SKM-1 treated with dmso at 0.1 percent for 144 hours (cell line): ENCODE results near the gene GJE1.

Experiments
- DNase-seq: peaks from one replicate; lab custom pipeline; 2025; ENCODE audit not compliant: unreplicated experiment; lab: John Stamatoyannopoulos, UW

GJE1 gene

DNA sequence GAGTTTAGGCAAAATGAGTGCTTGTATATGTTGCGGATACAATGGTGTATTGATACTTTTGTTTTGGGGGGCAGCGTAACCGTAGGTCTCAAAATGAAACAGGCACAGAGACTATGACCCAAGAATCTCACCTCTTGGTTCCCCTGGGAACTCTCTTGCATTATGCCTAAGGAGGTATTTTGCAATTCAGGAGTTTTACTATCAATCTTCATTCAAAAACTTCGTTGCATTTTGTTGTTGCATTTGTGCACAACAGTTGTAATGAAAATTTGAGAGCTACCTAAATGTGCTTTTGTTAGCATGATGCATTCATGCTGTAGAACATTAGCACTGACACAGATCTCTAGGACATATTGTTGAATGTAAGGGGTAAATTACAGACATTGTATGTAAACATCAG lies 32.5 kb downstream of the GJE1 start:
- no peak for DNase-seq

DNA sequence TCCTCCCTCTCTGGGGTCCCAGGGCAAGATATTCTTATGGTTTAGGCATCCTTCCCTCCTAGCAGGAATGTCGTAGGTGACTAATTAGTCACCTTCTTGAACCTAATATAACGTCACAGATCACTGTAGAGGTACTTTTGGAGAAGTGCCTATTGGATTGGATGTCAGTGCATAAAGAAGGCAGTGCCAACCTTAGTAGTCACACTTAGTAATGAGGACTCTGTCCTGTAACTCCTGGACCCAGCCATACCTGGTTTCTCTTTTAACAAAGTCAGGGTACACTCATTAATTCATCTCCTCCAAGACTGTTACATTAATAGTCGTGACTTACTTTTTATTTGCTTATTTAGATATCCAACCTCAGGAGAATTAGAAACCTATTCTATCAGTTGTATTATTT lies 34.3 kb downstream of the GJE1 start:
- DNase-seq: no peak

DNA sequence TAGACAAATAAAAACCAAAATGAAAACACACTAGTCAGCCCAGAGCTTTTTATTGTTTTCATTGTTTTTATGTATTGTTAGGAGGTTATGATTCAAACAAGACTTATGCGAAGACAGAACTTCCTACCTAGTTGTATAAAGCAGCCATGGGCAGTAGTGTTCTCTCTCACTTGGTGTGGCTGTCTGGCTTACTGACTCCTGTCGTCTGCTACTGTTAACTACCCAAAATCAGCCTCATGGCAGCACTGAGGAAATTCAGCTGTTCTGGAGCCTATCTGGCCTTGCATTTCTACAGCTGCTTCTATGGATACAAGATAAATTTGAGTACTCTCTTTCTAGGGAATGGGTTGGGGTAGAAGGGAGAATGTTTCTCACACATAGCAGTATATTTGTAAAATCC lies 34.8 kb downstream of the GJE1 start:
- DNase-seq: no peak

DNA sequence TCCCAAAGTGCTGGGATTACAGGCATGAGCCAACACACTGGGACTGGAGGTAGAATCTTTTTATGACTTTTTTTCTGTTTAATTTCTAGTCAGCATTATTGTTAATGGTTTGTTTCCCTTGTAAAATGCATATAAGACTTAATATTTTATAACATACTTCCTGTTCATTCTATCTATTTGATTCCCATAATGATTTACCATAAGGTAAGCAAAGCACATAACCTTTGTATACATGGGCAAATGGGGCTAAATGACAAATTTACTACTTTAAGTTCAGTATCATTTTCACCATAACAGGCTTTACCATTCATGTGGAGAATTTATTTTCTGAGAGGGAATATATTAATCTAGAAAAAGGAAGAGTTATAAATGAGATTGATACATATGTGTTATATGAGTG lies 38.6 kb downstream of the GJE1 start:
- no peak for DNase-seq

DNA sequence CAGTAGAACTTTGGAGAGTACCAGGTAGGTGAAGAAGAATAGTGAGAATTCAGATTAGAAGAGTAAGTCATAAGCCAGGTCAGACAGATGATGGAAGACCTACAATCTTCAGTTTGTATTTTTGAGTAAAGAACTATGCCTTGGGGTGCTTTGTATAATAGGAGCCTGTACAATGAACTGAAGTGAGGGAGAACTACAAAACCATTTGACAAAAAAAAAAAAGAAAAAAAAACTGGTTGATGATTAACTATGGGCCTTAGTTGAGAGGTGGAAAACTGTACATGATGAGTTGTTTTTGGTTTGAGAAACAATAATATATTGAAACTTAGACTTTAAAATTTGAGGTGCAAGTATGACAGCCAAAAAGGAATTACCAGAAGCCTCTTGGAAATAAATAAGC lies 40.0 kb downstream of the GJE1 start:
- DNase-seq: no peak

DNA sequence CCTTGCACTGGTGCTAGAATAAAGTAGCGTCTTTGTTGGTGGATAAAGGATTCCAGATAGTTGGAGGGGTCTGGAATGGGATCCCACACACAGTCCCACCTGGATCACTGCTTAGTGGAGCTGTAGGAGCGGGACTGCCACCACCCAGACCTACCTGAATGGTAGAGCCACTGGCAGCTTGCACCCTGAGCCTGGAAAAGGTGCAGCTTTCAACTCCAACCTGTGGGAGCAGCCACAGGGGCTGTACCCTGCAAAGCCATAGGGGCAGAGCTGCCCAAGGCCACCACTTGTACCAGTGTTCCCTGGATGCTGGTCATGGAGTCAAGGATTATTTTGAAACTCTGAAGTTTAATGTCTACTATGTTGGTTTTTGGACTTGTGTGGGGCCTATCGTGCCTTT lies 41.3 kb downstream of the GJE1 start:
- DNase-seq: no peak

DNA sequence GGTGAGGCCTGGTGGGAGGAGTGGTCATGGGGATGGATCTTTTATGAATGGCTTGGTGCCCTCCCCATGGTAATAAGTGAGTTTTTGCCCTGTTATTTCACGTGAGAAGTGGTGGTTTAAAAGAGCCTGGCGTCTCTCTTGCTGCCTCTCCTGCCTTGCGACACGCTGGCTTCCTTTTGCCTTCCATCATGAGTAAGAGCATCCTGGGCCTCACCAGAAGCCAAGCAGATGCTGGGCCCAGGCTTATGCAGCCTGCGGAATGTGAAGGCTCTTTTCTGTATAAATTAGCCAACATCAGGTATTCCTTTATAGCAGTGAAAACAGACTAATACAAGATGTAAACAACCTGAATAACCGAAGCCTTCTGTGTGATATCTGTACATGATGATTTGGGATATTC lies 42.0 kb downstream of the GJE1 start:
- no peak for DNase-seq

DNA sequence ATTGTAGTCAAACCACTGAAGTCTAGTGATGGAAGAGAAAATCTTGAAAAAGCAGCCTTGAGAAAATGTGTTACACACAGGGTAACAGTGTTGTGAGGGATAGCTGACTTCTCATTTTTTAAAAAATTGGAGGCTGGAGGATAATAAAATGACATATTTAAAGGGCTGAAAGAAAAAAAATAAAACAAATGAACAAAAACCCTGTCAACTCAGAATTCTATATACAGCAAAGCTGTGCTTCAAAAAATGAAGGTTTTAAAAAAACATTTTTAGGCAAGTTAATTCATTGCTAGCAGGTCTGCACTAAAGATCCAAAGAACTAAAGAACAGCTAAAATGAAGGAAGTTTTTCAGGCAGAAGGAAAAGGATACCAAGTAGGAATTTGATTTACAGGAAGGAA lies 45.4 kb downstream of the GJE1 start:
- no peak for DNase-seq

DNA sequence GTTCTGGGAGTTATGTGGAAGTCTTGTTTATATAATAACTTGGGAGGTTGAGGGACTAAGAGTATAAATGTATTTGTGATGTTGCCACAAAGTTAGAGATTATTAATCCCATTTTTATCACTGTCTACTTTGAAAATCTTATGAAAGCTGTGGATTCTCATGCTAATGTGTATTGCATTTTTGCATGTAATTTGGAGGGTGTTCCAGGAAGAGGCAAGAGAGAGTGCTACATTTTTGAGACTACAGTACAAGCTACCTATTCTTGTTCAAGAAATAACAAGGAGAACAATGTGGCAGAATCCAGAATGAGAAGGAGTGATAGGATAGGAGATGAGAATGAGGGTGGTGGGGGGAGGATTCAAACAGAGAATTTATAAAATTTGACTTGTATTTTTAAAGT lies 49.3 kb downstream of the GJE1 start:
- DNase-seq: no peak

DNA sequence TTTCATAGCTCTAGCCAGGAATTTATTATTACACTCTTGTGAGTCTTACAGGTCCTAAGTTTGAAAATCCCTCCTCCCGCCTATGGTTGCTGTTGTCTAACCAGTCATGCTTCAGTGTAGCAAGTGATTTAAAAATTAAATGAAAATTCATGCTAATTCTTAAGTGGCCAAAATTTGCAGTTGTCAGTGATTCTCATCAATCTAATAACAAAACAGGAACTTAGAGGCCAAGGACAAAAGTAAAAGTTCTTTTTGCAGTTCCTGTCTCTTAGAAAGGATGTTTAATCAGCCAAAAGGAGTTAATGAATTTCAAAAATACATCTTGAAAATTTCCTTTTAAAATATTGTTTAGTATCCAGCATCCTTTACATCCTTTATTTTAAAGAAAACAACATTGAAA lies 50.6 kb downstream of the GJE1 start:
- DNase-seq: no peak

DNA sequence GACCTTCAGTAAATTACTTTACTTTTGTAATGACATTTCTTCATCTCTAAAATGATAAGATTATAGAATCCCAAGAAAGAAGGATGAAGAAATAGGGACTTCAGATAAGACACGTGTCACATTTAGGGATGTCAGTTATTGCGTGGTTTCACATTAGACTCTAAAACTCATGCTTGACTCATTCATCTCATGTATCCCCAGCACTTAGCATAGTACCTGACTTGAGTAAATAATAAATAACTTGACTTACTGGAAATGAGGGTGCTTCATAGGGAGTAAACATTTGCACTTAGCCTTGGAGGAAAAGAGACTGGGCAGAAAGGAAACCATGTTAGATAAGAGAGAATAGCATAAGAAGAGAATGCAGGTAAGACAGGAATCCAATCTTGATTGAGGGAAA lies 51.6 kb downstream of the GJE1 start:
- no peak for DNase-seq
